ENCODE measurements around the gene CCP110. TPM values are rescaled to one million over a fixed set of nuclear protein-coding genes. Genes with fewer than 3 reads are reported as not detected.

Gene CCP110
- total and polyA plus RNA-seq, 2 of the 13 experiments (the other 11 are each of a cell fraction or from before 2014, with no cell fraction given), result 10.0 to 11.1 TPM

DNA sequence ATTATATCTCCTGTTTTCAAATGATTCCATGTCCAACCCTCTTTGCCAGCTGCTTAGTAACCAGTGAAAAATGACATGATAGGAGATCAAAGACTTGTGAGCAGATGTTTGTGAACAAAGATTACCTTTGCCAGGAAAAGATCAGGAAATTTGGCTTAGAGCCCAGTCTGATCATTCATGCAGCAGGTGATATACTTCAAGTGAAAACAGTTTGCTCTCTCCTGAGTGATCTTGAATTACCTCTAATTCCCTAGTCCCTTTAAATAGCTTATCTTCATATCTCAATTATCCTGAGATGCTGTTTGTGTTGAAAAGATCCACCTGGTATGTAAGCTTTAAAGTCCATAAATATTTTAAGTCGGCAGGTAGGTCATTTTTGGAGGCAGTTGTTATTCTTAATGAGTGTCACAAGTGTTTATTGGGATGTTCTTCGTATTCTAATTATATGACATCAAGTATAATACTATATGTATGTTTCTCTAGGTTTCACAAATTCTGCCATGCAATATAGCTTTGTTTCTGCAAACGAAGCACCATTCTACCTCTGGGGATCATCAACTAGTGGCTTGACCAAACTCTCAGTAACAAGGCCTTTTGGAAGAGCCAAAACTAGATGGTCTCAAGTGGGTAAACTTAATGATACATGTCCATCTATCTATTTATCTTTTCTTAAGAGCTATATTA, 18.5 kb downstream of the CCP110 start (continued):
- no peak for TF ChIP-seq USF2 (IDR thresholded peaks at IDR 0.05; ENCODE audit: low read depth, low read length)
- no peak for TF ChIP-seq USF2 (CRISPR knock-in tag; IDR thresholded peaks at IDR 0.05; ENCODE audit: borderline replicate concordance)
- TF ChIP-seq RXRA (CRISPR knock-in tag; IDR thresholded peaks at IDR 0.05), result no peak; the same call in 1 of the 2 replicates
- 0 out of 2 replicates have a peak, but pooled peaks have one; percentile 57 for TF ChIP-seq SNAPC5 (CRISPR knock-in tag; IDR thresholded peaks at IDR 0.05; ENCODE audit: borderline replicate concordance)
- TF ChIP-seq MTA3 (CRISPR knock-in tag; IDR thresholded peaks at IDR 0.05), result no peak
- TF ChIP-seq ERF (CRISPR knock-in tag; IDR thresholded peaks at IDR 0.05), result peak; percentile 96
- peak; percentile 88 for TF ChIP-seq CREM (IDR thresholded peaks at IDR 0.05)
- TF ChIP-seq CREM (CRISPR knock-in tag; IDR thresholded peaks at IDR 0.05), result no peak
- no peak for TF ChIP-seq NR0B2 (CRISPR knock-in tag; IDR thresholded peaks at IDR 0.05)
- TF ChIP-seq NKX3-1 (CRISPR knock-in tag; IDR thresholded peaks at IDR 0.05), result 0 out of 2 replicates have a peak, but pooled peaks have one; percentile 2
- TF ChIP-seq TBX2 (CRISPR knock-in tag; IDR thresholded peaks at IDR 0.05; ENCODE audit: borderline replicate concordance), result peak; percentile 92
- no peak for TF ChIP-seq AKAP8 (CRISPR knock-in tag; IDR thresholded peaks at IDR 0.05)
- TF ChIP-seq HOXD1 (CRISPR knock-in tag; IDR thresholded peaks at IDR 0.05), result peak; percentile 89
- peak; percentile 89; the same call in 1 of the 2 replicates for TF ChIP-seq SALL1 (CRISPR knock-in tag; IDR thresholded peaks at IDR 0.05)
- peak; percentile 97 for TF ChIP-seq FOXA3 (CRISPR knock-in tag; IDR thresholded peaks at IDR 0.05)
- TF ChIP-seq ZNF329 (CRISPR knock-in tag; IDR thresholded peaks at IDR 0.05; ENCODE audit: low read depth), result no peak
- TF ChIP-seq ZNF773 (CRISPR knock-in tag; IDR thresholded peaks at IDR 0.05; ENCODE audit: borderline replicate concordance), result no peak
- TF ChIP-seq, protein P1, sequence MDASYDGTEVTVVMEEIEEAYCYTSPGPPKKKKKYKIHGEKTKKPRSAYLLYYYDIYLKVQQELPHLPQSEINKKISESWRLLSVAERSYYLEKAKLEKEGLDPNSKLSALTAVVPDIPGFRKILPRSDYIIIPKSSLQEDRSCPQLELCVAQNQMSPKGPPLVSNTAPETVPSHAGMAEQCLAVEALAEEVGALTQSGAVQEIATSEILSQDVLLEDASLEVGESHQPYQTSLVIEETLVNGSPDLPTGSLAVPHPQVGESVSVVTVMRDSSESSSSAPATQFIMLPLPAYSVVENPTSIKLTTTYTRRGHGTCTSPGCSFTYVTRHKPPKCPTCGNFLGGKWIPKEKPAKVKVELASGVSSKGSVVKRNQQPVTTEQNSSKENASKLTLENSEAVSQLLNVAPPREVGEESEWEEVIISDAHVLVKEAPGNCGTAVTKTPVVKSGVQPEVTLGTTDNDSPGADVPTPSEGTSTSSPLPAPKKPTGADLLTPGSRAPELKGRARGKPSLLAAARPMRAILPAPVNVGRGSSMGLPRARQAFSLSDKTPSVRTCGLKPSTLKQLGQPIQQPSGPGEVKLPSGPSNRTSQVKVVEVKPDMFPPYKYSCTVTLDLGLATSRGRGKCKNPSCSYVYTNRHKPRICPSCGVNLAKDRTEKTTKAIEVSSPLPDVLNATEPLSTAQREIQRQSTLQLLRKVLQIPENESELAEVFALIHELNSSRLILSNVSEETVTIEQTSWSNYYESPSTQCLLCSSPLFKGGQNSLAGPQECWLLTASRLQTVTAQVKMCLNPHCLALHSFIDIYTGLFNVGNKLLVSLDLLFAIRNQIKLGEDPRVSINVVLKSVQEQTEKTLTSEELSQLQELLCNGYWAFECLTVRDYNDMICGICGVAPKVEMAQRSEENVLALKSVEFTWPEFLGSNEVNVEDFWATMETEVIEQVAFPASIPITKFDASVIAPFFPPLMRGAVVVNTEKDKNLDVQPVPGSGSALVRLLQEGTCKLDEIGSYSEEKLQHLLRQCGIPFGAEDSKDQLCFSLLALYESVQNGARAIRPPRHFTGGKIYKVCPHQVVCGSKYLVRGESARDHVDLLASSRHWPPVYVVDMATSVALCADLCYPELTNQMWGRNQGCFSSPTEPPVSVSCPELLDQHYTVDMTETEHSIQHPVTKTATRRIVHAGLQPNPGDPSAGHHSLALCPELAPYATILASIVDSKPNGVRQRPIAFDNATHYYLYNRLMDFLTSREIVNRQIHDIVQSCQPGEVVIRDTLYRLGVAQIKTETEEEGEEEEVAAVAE (CRISPR knock-in tag; IDR thresholded peaks at IDR 0.05; ENCODE audit: borderline replicate concordance), result peak; percentile 65; the same call in 1 of the 2 replicates
- TF ChIP-seq ZNF576 (CRISPR knock-in tag; IDR thresholded peaks at IDR 0.05), result no peak
- no peak for TF ChIP-seq REXO4 (CRISPR knock-in tag; IDR thresholded peaks at IDR 0.05; ENCODE audit: borderline replicate concordance)
- TF ChIP-seq SIX4 (CRISPR knock-in tag; IDR thresholded peaks at IDR 0.05), result peak; percentile 90
- TF ChIP-seq ZKSCAN1 (IDR thresholded peaks at IDR 0.05; ENCODE audit: low read length), result no peak
- TF ChIP-seq MED13 (CRISPR knock-in tag; IDR thresholded peaks at IDR 0.05), result no peak; the same call in 1 of the 2 replicates
- TF ChIP-seq HES4 (CRISPR knock-in tag; IDR thresholded peaks at IDR 0.05; ENCODE audit: borderline replicate concordance), result no peak
- peak; percentile 53; the same call in 1 of the 2 replicates for TF ChIP-seq DMAP1 (CRISPR knock-in tag; IDR thresholded peaks at IDR 0.05)
